ENCODE data around the gene OR52B6.

- TF ChIP-seq CTCF (IDR thresholded peaks at IDR 0.05; ENCODE audit: low read depth, low read length, missing input control), result no peak
- TF ChIP-seq EGR1 (IDR thresholded peaks at IDR 0.05; ENCODE audit: low read depth in 2 of 2), result no peak
- no peak for TF ChIP-seq RAD21 (IDR thresholded peaks at IDR 0.05)
- no peak for TF ChIP-seq TAF1 (conservative IDR thresholded peaks at IDR 0.05)
- TF ChIP-seq YY1 (IDR thresholded peaks at IDR 0.05), result no peak
- no peak for TF ChIP-seq FOXA1 (IDR thresholded peaks at IDR 0.05)
- no peak for TF ChIP-seq HNF4A (conservative IDR thresholded peaks at IDR 0.05)
- no peak for TF ChIP-seq JUND (IDR thresholded peaks at IDR 0.05)
- no peak for TF ChIP-seq MAX (IDR thresholded peaks at IDR 0.05)
- TF ChIP-seq RXRA (IDR thresholded peaks at IDR 0.05), result no peak
- TF ChIP-seq ATF3 (IDR thresholded peaks at IDR 0.05), result no peak
- TF ChIP-seq REST (IDR thresholded peaks at IDR 0.05), result no peak
Observed at GRCh38 chr11:5536482-5536881, 44.2 kb upstream of the OR52B6 start.

All from liver (tissue), 3 donors.